AG20443 (cell line): ENCODE results near the gene OR2T29.
"Not testable (repeated sequence)": the region's sequence is repeated elsewhere in the genome, so short reads cannot be mapped to it uniquely, and the experiment has no call there.

Experiments
- DNase-seq: peaks from one replicate; pipeline ENCODE4 v3.0.0; 2012; ENCODE audit warnings: low spot score, mixed read lengths

OR2T29 gene

GRCh38 chr1:248510217-248510616 lies 52.4 kb downstream of the OR2T29 start:
- not testable (repeated sequence) for DNase-seq

GRCh38 chr1:248507773-248508172 lies 54.8 kb downstream of the OR2T29 start, which contains the start of gene OR2G6:
Gene OR2G6, plus strand, starts transcription at chr1:248508073. Its CDS starts 13,574 bp downstream, at chr1:248521647.
- DNase-seq = not testable (repeated sequence)
